Suprapubic skin (tissue), 4 donors: Measurements from ENCODE around the gene BOLL. TPM values are rescaled to one million over a fixed set of nuclear protein-coding genes. Genes with fewer than 3 reads are reported as not detected.

Source experiments
- DNase-seq, 2 donors: peaks; one replicate each; pipeline ENCODE4 v3.0.0-alpha.2; 2019; ENCODE audit warnings: low spot score in 2 of 2
- H3K27ac ChIP-seq: fragments of 200-600 bp; sonication (generic); one replicate; pipeline ENCODE4 v1.5.1; 2019
- H3K27me3 ChIP-seq: fragments of 200-600 bp; sonication (generic); one replicate; pipeline ENCODE4 v1.5.1; 2019
- H3K36me3 ChIP-seq: fragments of 200-600 bp; sonication (generic); one replicate; pipeline ENCODE4 v1.5.1; 2019
- H3K4me1 ChIP-seq: fragments of 200-600 bp; sonication (generic); one replicate; pipeline ENCODE4 v1.5.1; 2019
- H3K4me3 ChIP-seq: fragments of 200-600 bp; sonication (generic); one replicate; pipeline ENCODE4 v1.5.1; 2019; ENCODE audit warnings: mild to moderate bottlenecking
- H3K9me3 ChIP-seq: fragments of 200-600 bp; sonication (generic); one replicate; pipeline ENCODE4 v1.5.1; 2019
- EP300 ChIP-seq: sonication (generic); formaldehyde crosslinking; IDR thresholded peaks from one replicate; pipeline ENCODE4 v1.6.1; 2017; ENCODE audit warnings: antibody characterized with exemption
- POLR2A ChIP-seq, 2 donors: fragments of 450-650 bp; IDR thresholded peaks; one replicate each; pipeline ENCODE4 v1.6.1; 2017; ENCODE audit warnings: antibody characterized with exemption in 2 of 2, mild to moderate bottlenecking in 2 of 2, moderate library complexity in 2 of 2
- POLR2AphosphoS5 ChIP-seq, 3 donors: sonication (generic); formaldehyde crosslinking; IDR thresholded peaks; one replicate each; pipeline ENCODE4 v1.6.1; 2017; ENCODE audit warnings: antibody characterized with exemption in 3 of 3
- WGBS: methylation state at CpG from one replicate; pipeline ENCODE4 v1.1.5; 2018; 5-methylcytosine and 5-hydroxymethylcytosine counted together
- total RNA-seq, 4 donors: library from RNA; depleted of rRNA; stranded (reverse); fragments of >200 nt; gene quantifications; one replicate each; pipeline ENCODE4 v1.1.0, GENCODE V29; 2016
- TF ChIP-seq, protein P1 (sequence below), 2 donors: fragments of 200-600 bp in 1 of 2; fragments of 450-650 bp in 1 of 2; sonication (generic) in 1 of 2; IDR thresholded peaks; one replicate each; pipeline ENCODE4 v1.5.1; 2016 to 2019; ENCODE audit warnings: antibody characterized with exemption in 2 of 2, mild to moderate bottlenecking in 1 of 2, moderate library complexity in 1 of 2

The BOLL gene
- total RNA-seq, 4 donors from 2014 or later, result not detected

GRCh38 chr2:197786010-197786877, 1.1 kb upstream of the BOLL start:
- Histone ChIP-seq H3K27me3 (peaks cover 27% of the 10 kb centered on the region), H3K36me3 (no peaks in the 10 kb centered on the region), H3K4me1 (peaks cover 9% of the 10 kb centered on the region), H3K9me3 (no peaks in the 10 kb centered on the region), H3K4me3 (peak overlapping the region; percentile 41), H3K27ac (no peak overlapping the region)
- TF ChIP-seq, protein P1, sequence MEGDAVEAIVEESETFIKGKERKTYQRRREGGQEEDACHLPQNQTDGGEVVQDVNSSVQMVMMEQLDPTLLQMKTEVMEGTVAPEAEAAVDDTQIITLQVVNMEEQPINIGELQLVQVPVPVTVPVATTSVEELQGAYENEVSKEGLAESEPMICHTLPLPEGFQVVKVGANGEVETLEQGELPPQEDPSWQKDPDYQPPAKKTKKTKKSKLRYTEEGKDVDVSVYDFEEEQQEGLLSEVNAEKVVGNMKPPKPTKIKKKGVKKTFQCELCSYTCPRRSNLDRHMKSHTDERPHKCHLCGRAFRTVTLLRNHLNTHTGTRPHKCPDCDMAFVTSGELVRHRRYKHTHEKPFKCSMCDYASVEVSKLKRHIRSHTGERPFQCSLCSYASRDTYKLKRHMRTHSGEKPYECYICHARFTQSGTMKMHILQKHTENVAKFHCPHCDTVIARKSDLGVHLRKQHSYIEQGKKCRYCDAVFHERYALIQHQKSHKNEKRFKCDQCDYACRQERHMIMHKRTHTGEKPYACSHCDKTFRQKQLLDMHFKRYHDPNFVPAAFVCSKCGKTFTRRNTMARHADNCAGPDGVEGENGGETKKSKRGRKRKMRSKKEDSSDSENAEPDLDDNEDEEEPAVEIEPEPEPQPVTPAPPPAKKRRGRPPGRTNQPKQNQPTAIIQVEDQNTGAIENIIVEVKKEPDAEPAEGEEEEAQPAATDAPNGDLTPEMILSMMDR (IDR thresholded peaks at IDR 0.05), result peak in 1 of 2 donors; percentile 20
- TF ChIP-seq POLR2A (IDR thresholded peaks at IDR 0.05), result no peak
- peak in 1 of 2 donors; percentile 61 for DNase-seq
- WGBS, result 13% methylated on average over 10 of the region's 79 CpGs

GRCh38 chr2:197782126-197782525, 3.0 kb downstream of the BOLL start:
- Histone ChIP-seq H3K27me3 (peaks cover 22% of the 10 kb centered on the region), H3K36me3 (no peaks in the 10 kb centered on the region), H3K9me3 (no peaks in the 10 kb centered on the region), H3K27ac (no peak overlapping the region), H3K4me3 (no peak overlapping the region), H3K4me1 (peaks cover 9% of the 10 kb centered on the region)
- no peak for DNase-seq
- TF ChIP-seq POLR2AphosphoS5 (IDR thresholded peaks at IDR 0.05) (no peak), EP300 (no peak), POLR2A (IDR thresholded peaks at IDR 0.05) (no peak)
- TF ChIP-seq, protein P1 (IDR thresholded peaks at IDR 0.05), result no peak
- WGBS, result 56% methylated on average over 1 of the region's 1 CpG

DNA sequence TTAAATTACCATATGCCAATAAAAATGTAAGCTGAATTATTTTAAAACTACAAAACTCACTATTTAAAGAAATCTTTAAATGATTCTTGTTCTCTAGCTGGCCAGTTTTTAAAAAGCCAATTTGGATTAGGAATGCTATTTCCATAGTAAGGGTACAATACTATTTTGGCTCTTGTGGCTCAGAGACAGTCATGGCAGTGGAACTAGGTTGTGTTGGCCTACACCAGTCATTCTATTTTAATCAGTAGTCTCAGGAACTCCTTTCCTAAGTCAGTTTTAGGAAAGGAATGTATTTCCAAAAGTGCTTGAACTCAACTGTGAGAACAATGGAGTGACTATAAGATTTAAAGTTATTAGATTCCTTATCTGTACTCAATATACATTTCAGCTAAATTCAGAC, 5.9 kb downstream of the BOLL start:
- no peak for DNase-seq
- no peak overlapping the region for H3K27ac ChIP-seq
- no peaks in the 10 kb centered on the region for H3K9me3 ChIP-seq
- no peaks in the 10 kb centered on the region for H3K36me3 ChIP-seq
- TF ChIP-seq POLR2AphosphoS5 (IDR thresholded peaks at IDR 0.05) (no peak), EP300 (no peak), POLR2A (IDR thresholded peaks at IDR 0.05) (no peak)
- TF ChIP-seq, protein P1 (IDR thresholded peaks at IDR 0.05), result no peak
- no peaks in the 10 kb centered on the region for H3K27me3 ChIP-seq
- H3K4me1 ChIP-seq, result no peaks in the 10 kb centered on the region
- no peak overlapping the region for H3K4me3 ChIP-seq

GRCh38 chr2:197777823-197778407, 7.2 kb downstream of the BOLL start:
- no peaks in the 10 kb centered on the region for H3K9me3 ChIP-seq
- no peak overlapping the region for H3K4me3 ChIP-seq
- 28% methylated on average over 4 of the region's 4 CpGs for WGBS
- no peak for DNase-seq
- H3K27ac ChIP-seq, result no peak overlapping the region
- no peaks in the 10 kb centered on the region for H3K4me1 ChIP-seq
- H3K27me3 ChIP-seq, result no peaks in the 10 kb centered on the region
- TF ChIP-seq, protein P1 (IDR thresholded peaks at IDR 0.05), result peak; percentile 39 to 54
- no peak for TF ChIP-seq EP300
- no peaks in the 10 kb centered on the region for H3K36me3 ChIP-seq

- no peaks in the 10 kb centered on the region for H3K27me3 ChIP-seq
- no peak overlapping the region for H3K27ac ChIP-seq
- no CpG with 5 or more reads among the region's 3 CpGs for WGBS
- DNase-seq, result no peak
- no peak overlapping the region for H3K4me3 ChIP-seq
- H3K36me3 ChIP-seq, result no peaks in the 10 kb centered on the region
- H3K9me3 ChIP-seq, result peaks cover 5% of the 10 kb centered on the region
- H3K4me1 ChIP-seq, result no peaks in the 10 kb centered on the region
- TF ChIP-seq, protein P1 (IDR thresholded peaks at IDR 0.05), result no peak
- TF ChIP-seq POLR2AphosphoS5 (IDR thresholded peaks at IDR 0.05) (no peak), EP300 (no peak), POLR2A (IDR thresholded peaks at IDR 0.05) (no peak)
Measured at GRCh38 chr2:197760293-197760657, 24.8 kb downstream of the BOLL start.
